ENCODE results near the gene SLITRK1.

DNA sequence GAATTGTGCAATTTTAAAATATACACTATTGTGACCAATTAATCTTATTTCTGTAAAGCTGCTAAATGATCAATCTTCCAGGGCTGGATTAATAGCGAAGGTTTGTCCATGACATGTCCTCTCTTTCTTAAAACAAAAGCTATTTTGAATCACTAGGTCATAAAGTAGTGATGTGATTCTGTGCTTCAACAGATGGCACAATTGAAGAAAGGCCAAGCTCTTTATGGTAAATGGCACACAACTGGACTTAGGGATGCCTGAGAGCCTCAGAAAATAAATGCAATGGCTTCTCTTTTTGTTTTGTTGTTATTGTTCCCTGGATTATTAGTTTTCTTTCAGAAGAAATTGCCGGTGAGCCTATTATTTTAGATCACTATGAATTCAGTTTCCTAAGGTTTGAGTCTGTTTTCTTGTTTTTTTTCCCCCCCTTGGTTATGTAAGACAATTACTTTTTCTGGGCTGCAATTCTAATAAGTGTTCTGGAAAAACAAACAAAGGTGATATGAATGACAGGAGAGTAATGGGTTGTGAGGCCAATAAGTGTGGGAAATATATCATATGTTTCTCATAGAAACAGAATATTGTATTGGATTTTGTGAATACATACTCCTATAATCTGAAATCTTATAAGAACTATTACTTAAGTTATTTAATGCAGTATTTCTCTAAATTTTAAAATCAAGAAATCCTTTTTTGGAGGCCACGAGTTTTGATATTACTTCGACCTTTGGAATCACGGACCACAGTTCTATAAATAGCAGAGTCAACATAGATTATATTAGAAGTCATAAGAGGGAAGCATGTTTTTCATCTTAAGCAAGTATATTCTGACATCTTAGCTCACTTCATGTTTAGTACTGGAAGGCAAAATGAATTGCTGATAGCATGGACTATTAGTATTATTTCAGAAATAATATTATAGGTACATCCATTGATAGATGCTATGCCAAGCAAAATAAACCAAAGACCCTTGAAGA is 16.8 kb downstream of the SLITRK1 start:
- TF ChIP-seq, protein P1, sequence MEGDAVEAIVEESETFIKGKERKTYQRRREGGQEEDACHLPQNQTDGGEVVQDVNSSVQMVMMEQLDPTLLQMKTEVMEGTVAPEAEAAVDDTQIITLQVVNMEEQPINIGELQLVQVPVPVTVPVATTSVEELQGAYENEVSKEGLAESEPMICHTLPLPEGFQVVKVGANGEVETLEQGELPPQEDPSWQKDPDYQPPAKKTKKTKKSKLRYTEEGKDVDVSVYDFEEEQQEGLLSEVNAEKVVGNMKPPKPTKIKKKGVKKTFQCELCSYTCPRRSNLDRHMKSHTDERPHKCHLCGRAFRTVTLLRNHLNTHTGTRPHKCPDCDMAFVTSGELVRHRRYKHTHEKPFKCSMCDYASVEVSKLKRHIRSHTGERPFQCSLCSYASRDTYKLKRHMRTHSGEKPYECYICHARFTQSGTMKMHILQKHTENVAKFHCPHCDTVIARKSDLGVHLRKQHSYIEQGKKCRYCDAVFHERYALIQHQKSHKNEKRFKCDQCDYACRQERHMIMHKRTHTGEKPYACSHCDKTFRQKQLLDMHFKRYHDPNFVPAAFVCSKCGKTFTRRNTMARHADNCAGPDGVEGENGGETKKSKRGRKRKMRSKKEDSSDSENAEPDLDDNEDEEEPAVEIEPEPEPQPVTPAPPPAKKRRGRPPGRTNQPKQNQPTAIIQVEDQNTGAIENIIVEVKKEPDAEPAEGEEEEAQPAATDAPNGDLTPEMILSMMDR (IDR thresholded peaks at IDR 0.05) = no peak
- no peak for TF ChIP-seq POLR2A (IDR thresholded peaks at IDR 0.05)
